Hepatocyte (in vitro differentiated cells): ENCODE measurements around the gene PLXNA2. TPM values are rescaled to one million over a fixed set of nuclear protein-coding genes. Genes with fewer than 3 reads are reported as not detected.

ENCODE experiments used
- DNase-seq: peaks from one replicate; pipeline ENCODE4 v3.0.0-alpha.2; 2016; ENCODE audit warnings: low spot score
- H2AFZ ChIP-seq: fragments of 200-600 bp; sonication (generic); 2 replicates; pipeline ENCODE4 v1.6.0; 2016; ENCODE audit warnings: antibody characterized with exemption, mild to moderate bottlenecking
- H3K27ac ChIP-seq: fragments of 200-600 bp; sonication (generic); 2 replicates; pipeline ENCODE4 v1.5.1; 2016; ENCODE audit warnings: mild to moderate bottlenecking
- H3K27me3 ChIP-seq: fragments of 200-600 bp; sonication (generic); 2 replicates; pipeline ENCODE4 v1.6.1; 2016
- H3K36me3 ChIP-seq: fragments of 200-600 bp; sonication (generic); replicated peaks from 2 replicates; pipeline ENCODE4 v1.5.1; 2016; ENCODE audit warnings: low read depth; ENCODE audit not compliant: insufficient read depth
- H3K4me1 ChIP-seq: fragments of 200-600 bp; sonication (generic); 2 replicates; pipeline ENCODE4 v1.5.1; 2016; ENCODE audit warnings: mild to moderate bottlenecking, moderate library complexity; ENCODE audit not compliant: insufficient read depth
- H3K4me2 ChIP-seq: fragments of 200-600 bp; sonication (generic); 2 replicates; pipeline ENCODE4 v1.6.0; 2016
- H3K4me3 ChIP-seq: fragments of 200-600 bp; sonication (generic); 2 replicates; pipeline ENCODE4 v1.5.1; 2016; ENCODE audit warnings: mild to moderate bottlenecking
- H3K79me2 ChIP-seq: fragments of 200-600 bp; sonication (generic); 2 replicates; pipeline ENCODE4 v1.6.0; 2017; ENCODE audit warnings: mild to moderate bottlenecking
- H3K9me2 ChIP-seq: fragments of 200-600 bp; sonication (generic); replicated peaks from 2 replicates; pipeline ENCODE4 v1.6.0; 2017; ENCODE audit warnings: mild to moderate bottlenecking; ENCODE audit not compliant: insufficient read depth
- H3K9me3 ChIP-seq: fragments of 200-600 bp; sonication (generic); 2 replicates; pipeline ENCODE4 v1.5.1; 2016; ENCODE audit warnings: low read depth, mild to moderate bottlenecking
- H4K20me1 ChIP-seq: fragments of 200-600 bp; sonication (generic); 2 replicates; pipeline ENCODE4 v1.6.0; 2016; ENCODE audit warnings: mild to moderate bottlenecking; ENCODE audit not compliant: insufficient read depth, poor library complexity, severe bottlenecking
- EZH2 ChIP-seq: fragments of 200-600 bp; sonication (generic); IDR thresholded peaks from 2 replicates; pipeline ENCODE4 v1.6.1; 2016; ENCODE audit warnings: antibody characterized with exemption, mild to moderate bottlenecking, borderline replicate concordance
- EZH2phosphoT487 ChIP-seq: fragments of 200-600 bp; sonication (generic); IDR thresholded peaks from one replicate; pipeline ENCODE4 v1.6.1; 2018; ENCODE audit warnings: antibody characterized with exemption, mild to moderate bottlenecking, low read depth, moderate library complexity; ENCODE audit not compliant: unreplicated experiment, severe bottlenecking
- WGBS: methylation state at CpG from one replicate; pipeline ENCODE4 v1.1.6; 2016; ENCODE audit warnings: low lambda C conversion rate; ENCODE audit errors: missing lambda C conversion rate; 5-methylcytosine and 5-hydroxymethylcytosine counted together
- polyA plus RNA-seq: library from polyadenylated mRNA; unstranded; fragments of >200 nt; fragmentation: Nextera tagmentation; extraction: Ambion mirVana; gene quantifications from 2 replicates; pipeline ENCODE4 v1.2.1, GENCODE V29; 2016
- total RNA-seq: library from RNA; depleted of rRNA; stranded (reverse); fragments of >200 nt; gene quantifications from 2 replicates; pipeline ENCODE4 v1.2.3, GENCODE V29; 2014
- TF ChIP-seq, protein P1 (sequence below): fragments of 200-600 bp; sonication (generic); IDR thresholded peaks from 2 replicates; pipeline ENCODE4 v1.5.1; 2016; ENCODE audit warnings: antibody characterized with exemption, mild to moderate bottlenecking; ENCODE audit not compliant: poor library complexity

The PLXNA2 gene
- total RNA-seq (8.3 and 9.8 TPM in 2 replicates), polyA plus RNA-seq (13.1 and 16.4 TPM in 2 replicates)

- Histone ChIP-seq H3K4me3 (peak within 1 kb of the TSS; percentile 86), H4K20me1 (no peaks in the 10 kb centered on the region), H3K9me3 (no peaks in the 10 kb centered on the region), H3K4me2 (peak within 1 kb of the TSS; percentile 96), H3K36me3 (no peaks in the 10 kb centered on the region), H3K9me2 (no peaks in the 10 kb centered on the region), H3K27me3 (no peaks in the 10 kb centered on the region), H3K27ac (peak within 1 kb of the TSS; percentile 68), H3K4me1 (peaks cover 27% of the 10 kb centered on the region), H2AFZ (peak within 1 kb of the TSS; percentile 53), H3K79me2 (peaks cover 32% of the 10 kb centered on the region)
- 2% methylated on average over 30 of the region's 78 CpGs for WGBS
- TF ChIP-seq, protein P1, sequence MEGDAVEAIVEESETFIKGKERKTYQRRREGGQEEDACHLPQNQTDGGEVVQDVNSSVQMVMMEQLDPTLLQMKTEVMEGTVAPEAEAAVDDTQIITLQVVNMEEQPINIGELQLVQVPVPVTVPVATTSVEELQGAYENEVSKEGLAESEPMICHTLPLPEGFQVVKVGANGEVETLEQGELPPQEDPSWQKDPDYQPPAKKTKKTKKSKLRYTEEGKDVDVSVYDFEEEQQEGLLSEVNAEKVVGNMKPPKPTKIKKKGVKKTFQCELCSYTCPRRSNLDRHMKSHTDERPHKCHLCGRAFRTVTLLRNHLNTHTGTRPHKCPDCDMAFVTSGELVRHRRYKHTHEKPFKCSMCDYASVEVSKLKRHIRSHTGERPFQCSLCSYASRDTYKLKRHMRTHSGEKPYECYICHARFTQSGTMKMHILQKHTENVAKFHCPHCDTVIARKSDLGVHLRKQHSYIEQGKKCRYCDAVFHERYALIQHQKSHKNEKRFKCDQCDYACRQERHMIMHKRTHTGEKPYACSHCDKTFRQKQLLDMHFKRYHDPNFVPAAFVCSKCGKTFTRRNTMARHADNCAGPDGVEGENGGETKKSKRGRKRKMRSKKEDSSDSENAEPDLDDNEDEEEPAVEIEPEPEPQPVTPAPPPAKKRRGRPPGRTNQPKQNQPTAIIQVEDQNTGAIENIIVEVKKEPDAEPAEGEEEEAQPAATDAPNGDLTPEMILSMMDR: no peak
- TF ChIP-seq EZH2 (no peak), EZH2phosphoT487 (no peak)
- peak; percentile 90 for DNase-seq
Measured at GRCh38 chr1:208243967-208244916, at the start of gene PLXNA2. Gene PLXNA2 (minus strand): TSS chr1:208244384. CDS start chr1:208217922, 26,462 bp downstream.

DNA sequence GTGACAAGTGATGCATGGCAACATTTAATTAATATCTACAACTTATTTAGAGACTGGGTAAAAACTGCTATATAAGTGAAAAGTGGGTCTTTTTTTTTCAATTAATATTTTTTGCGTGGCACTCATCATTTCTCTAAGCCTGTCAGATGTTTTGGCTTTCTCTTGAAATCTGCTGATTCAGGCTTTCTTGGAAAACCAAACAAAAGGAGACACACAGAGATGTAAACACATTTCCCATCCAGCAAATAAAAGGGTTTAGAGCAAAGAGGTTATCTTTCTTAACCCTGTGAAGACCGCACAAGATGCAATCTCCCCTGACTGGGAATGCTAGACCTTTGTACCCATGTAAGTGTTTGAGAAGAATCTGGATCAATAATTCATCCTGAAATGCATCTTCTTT, 48.7 kb upstream of the PLXNA2 start:
- WGBS: 44% methylated on average over 2 of the region's 2 CpGs
- Histone ChIP-seq H3K4me1 (peaks cover 6% of the 10 kb centered on the region), H3K79me2 (no peaks in the 10 kb centered on the region), H3K9me3 (no peaks in the 10 kb centered on the region), H3K4me2 (no peak overlapping the region), H3K27me3 (no peaks in the 10 kb centered on the region), H3K4me3 (no peak overlapping the region), H2AFZ (no peak overlapping the region), H3K27ac (no peak overlapping the region), H4K20me1 (no peaks in the 10 kb centered on the region), H3K9me2 (no peaks in the 10 kb centered on the region), H3K36me3 (no peaks in the 10 kb centered on the region)
- DNase-seq: no peak
- TF ChIP-seq, protein P1: no peak
- no peak for TF ChIP-seq EZH2
- no peak for TF ChIP-seq EZH2phosphoT487

GRCh38 chr1:208291923-208292711, 47.9 kb upstream of the PLXNA2 start:
- H3K4me3 ChIP-seq: no peak overlapping the region
- no peak overlapping the region for H3K27ac ChIP-seq
- peaks cover 6% of the 10 kb centered on the region for H3K4me1 ChIP-seq
- no peak overlapping the region for H3K4me2 ChIP-seq
- H3K79me2 ChIP-seq: no peaks in the 10 kb centered on the region
- H3K27me3 ChIP-seq: no peaks in the 10 kb centered on the region
- TF ChIP-seq, protein P1: no peak
- TF ChIP-seq EZH2: no peak
- no peak for TF ChIP-seq EZH2phosphoT487
- no peaks in the 10 kb centered on the region for H3K9me2 ChIP-seq
- WGBS: 62% methylated on average over 4 of the region's 4 CpGs
- H3K9me3 ChIP-seq: no peaks in the 10 kb centered on the region
- no peaks in the 10 kb centered on the region for H4K20me1 ChIP-seq
- no peak overlapping the region for H2AFZ ChIP-seq
- DNase-seq: peak; percentile 29
- no peaks in the 10 kb centered on the region for H3K36me3 ChIP-seq
